Anterior cingulate cortex (tissue), 58 donors: Measurements from ENCODE around the gene TANGO2.

Source experiments
- DNase-seq, 58 donors: peaks; one replicate each; lab custom pipeline; 2025; lab: John Stamatoyannopoulos, UW

The TANGO2 gene

DNA sequence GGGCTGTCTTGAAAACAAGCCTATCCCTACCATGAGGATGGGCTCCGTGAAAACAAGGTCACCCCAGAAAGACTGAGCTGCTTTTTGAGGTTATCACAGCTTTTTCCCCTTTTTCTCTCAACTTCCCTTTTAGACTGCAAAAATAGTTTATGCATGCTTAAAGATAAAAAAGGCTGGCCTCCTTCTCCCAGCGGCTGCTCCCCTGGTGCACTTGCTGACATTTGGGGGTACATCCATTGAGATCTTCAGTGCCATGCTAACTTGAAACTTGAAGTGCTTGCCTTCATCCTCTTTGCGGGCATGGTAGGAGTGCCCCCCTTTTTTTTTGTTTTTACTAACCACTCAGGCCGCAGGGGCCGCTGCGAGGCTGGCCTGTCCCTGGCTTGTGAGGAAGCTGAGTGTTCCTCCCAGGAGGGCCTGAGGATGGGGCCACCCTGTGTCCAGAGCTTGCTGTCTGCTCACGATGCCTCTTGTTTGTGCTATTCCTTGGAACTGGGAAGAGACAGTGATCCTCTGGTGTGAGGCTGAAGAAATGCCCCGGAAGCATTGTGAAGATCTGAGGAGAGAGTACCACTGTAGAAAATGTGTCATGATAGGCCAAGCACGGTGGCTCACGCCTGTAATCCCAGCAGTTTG lies 2.2 kb downstream of the TANGO2 start:
- DNase-seq, result no peak

DNA sequence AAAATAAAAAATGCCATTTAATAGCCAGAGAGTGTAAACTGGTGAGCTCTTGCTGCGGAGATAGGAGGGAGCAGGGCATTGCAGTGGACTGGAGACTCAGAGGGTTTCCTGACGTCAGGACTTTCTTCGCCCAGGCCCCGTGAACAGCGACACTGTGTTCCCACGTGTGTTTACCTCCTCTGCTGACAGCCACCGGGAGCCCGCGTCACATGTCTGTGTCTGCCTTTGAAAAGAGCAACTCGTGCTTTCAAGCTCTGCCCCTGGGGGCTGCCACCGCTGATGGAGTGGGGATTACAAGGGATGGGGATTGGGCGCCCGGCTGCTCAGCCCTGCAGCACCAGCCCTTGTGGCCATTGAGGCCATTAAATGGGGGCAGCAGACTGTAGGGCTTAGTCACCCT lies 3.3 kb downstream of the TANGO2 start:
- peak in 8 of 58 donors; percentile 14 to 55 (median 29) for DNase-seq

DNA sequence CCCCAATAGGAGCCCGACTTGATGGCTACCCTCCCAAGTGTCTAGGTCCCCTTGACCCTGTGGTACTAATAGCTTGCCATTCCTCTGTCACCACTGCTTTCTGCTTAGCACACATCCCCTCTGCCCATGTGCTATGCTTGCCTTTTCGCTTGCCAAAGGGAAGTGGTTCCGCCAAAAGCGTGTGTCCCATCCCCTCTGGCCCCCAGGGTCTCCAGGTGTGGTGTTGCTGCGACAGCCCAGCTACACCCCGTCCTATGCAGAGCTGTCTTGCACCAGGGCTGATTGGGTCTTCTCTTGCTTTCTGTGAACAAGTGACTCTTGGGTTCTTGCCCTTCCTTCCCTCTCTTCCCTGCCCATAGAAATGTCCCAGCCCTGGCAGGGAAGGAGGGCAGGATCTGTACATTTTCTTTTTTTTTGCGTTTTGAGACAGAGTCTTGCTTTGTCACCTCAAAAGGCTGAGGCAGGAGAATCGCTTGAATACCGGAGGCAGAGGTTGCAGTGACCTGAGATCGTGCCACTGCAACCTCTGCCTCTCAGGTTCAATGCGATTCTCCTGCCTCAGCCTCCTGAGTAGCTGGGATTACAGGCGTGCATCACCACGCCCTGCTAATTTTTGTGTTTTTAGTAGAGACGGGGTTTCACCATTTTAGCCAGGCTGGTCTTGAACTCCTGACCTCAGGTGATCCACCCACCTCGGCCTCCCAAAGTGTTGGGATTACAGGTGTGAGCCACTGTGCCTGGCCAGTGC lies 3.9 kb downstream of the TANGO2 start:
- no peak for DNase-seq

DNA sequence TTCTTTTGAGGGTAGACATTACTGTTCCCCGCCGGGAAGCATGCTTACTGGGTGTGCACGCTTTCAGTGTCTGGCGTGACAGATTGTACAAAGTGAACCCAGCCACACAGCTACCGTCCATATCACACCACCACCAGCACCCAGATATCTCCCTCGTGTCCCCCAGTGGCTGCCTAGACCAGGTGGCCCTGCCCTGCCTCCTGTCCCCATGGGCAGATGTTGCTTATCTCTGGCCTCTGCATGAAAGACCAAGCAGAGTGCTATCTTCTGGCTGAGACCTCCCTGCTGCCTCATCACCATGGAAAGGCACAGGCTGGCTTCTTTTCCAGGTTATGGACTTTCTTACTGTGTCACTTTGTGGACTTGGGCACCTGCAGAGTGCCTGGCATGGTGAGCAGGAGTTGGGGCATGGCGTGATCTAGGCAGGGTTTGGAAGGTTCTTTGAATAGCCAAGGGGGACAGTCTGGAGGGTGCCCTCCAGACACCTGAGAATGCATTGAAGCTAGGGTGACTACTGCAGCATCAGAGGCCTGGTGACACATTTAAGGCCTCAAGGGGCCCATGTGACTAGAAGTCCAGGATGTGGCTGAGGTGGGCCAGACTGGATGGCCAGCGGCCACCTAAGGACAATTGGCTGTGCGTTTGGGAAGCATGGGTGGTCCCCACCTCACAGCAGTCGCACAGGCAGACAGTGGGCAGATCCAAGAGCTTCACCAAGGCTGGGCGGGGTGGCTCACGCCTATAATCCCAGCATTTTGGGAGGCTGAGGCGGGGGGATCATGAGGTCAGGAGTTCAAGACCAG lies 4.7 kb downstream of the TANGO2 start:
- no peak for DNase-seq

DNA sequence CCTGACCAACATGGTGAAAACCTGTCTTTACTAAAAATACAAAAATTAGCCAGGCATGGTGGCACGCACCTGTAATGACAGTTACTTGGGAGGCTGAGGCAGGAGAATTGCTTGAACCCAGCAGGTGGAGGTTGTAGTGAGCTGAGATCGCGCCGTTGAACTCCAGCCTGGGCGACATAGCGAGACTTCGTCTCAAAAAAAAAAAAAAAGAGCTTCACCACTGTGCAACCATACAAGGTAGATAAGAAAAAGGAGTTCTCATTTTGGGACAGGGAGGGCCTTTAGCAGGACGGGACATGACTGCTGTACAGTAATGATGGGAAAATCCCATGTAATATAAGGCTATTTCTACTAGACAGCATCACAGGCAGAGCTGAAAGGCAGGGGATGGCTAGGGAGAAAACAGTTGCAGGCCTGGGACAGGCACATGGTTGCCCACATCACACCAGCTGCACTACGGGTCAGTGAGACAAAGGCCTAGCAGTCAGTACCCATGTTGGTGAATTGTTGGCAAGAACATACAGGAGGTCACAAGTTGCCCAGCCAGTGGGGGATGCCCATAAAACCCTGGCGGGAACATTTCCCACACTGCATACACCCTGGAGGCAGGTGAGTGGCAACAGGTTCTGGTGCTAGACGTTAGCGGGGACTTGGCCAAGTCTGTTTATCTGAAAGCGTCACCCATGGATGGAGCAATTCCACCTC lies 5.4 kb downstream of the TANGO2 start:
- peak in 19 of 58 donors; percentile 12 to 65 (median 31) for DNase-seq

DNA sequence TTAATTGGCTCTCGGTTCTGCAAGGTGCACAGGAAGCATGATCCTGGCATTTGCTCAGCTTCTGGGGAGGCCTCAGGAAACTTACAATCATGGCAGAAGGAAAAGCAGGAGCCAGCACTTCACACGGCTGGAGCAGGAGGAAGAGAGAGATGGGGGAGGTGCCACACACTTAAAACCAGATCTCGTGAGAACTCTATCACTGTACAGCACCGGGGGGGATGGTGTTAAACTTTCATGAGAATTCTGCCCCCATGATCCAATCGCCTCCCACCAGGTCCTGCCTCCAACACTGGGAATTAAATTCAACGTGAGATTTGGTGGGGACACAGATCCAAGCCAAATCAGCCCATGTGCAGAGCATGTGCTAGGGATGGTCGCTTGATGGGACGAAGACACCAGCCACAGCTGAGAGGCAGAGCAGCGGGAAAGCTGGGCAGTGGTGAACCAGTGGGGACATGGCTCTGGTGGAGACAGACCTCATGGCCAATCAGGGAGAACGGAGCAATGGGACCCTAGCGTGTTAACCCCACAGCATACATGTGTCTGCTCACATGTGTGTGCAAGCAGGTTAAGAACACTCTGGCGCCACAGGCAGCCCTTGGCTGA lies 6.2 kb downstream of the TANGO2 start:
- DNase-seq, result no peak

DNA sequence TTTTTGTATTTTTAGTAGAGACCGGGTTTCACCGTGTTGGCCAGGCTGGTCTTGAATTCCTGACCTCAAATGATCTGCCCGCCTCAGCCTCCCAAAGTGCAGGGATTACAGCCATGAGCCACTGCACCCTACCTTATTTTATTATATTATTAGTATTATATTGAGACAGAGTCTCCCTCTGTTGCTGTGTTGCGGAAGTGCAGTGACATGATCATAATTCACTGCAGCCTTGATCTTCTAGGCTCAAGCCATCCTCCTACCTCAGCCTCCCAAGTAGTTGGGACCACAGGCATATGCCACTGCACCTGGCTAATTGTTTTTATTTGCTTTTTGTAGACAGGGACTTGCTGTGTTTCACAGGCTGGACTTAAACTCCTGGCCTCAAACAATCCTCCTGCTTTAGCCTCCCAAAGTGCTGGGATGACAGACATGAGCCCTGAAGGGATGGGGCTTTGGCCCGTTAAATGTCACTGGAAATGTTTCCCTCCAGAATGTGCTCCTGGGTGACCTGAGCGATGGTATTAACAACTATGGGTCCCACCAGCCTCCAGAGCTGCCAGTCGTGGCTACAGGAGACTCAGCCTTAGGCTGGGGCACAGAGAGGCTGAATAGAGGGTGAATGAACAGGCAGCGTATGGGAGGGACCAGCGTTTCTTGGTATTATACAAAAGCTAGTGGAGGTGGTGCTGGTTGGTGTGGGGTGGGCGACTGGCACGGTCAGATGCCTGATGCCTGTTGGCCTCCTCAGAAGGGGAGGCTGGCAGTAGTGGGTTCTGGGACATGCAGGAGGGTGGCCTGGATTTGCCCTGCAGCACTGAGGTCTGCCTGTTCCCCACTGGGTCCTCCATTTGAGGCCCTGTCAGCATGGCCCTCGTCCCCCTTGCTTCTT lies 7.3 kb downstream of the TANGO2 start:
- DNase-seq, result no peak

DNA sequence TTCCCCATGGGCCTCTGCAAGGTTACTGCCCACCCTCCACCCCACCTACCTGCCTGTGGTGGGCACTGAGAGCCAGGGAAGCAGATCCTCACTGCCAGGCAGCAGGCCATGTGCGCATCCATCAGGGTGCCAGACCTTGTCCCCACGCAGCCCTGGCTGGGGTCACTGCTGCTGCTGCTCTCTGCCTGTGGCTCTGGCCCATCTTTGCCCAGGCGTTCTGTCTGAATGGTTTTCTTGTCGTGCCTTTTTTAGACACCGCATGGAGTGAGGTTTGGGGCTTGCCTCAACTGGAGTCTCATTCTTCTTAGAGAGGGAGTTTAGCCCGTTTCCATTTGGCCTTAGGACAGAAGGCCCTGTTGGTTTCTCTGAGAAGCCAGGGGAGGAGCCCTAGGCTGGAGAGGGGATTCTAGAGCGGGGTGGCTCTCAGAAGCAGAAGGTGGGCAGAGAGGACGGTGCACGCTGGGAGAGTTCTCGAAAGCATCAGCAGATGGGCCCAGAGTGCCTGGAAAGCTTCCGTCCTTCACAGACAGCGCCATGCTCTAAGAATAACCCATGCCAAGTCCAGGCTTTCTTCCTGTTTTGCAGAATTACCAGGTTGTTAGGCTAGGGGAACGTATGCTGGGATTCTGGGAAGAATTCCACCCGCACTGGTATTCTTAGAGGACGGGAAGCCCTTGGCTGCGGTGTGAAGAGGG lies 8.1 kb downstream of the TANGO2 start:
- peak in 42 of 58 donors; percentile 8 to 77 (median 36) for DNase-seq

DNA sequence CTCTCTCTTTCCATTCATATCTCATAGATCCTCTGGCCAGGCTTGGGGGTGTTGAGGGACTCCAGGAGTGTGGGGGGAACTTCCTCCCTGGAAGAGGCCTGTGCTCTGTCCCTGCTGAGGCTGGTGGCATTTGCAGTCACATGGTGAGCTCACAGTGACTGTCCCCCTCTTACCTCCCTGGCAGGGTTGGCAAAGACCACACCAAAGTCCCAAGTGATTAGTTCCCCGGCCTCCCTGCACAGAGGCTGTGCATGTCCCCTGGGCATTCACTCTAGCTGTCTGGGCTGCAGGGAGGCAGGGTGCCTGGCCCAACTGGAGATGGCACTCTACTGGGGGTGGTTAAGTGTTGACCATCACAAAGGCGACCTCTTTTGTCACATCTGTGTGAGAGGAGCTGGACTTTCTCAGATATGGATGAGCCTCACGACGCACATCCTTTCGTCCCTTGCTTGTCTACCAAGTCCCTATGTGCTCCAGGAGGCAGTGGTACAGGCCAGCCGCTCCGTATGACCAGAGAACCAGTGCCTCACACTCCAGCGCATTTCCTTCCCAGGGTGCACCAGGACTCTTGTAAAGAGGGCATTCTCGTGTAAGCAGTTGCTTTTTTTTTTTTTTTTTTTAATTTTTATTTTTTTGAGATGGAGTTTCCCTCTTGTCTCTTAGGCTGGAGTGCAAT lies 8.8 kb downstream of the TANGO2 start:
- DNase-seq, result no peak

DNA sequence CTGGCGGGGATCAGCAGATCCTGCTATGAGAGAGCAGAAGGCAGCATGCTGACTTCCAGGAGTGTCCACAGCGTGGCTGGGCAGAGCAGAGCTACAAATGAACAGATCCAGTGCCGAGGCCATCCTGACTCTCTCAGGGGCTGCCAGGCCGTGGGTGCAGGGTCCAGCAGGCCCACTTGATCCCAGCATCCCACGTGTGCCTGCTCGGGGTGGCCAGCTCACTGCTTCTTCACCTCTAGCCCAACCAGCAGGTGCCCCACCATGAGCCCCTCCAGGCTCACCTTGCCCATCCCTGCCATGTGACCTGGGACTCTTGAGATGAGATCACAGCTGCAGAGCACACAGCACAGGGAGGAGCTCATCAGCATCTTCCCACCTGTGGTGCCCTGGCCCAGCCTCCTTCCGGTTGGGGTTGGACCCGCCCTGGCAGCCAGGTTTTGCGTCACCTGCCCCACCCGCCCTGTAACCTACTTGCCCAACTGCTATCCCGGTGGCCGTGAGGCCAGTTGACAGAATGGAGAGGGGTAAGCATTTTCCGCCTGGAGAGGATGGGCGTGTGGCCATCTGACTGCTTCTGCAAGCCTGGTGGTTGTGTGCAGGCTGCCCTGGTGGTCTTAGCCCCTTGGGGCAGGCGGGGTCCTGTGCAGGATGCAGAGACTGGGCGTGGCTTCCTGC lies 11.0 kb downstream of the TANGO2 start:
- DNase-seq, result no peak

DNA sequence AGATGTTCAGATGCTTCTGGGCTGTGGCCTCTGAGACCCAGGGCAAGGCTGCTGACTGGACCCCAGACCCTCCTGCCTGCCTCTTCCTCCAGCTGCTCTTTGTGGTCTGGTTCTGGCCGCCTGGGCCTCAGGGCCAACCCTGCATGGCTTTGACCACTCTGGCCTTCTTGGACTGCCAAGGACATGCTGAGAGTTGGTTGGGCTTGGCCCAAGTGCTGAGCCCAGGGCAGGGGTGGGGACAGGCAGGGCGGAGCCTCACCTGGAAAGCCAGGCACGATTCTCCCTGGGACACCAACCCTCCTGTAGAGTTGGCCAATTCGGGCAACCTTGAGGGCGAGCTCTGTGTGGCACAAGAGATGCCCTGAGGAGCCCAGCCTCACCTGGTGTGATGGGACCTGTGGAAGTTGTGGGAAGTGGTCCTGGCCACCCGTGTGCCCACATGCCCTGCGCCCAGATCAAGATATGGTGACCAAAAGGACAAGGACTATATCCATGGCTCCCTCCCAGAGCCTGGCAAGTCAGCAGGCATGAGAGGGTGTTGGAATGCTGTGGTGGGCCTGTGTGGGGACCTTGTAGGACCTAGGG lies 11.6 kb downstream of the TANGO2 start:
- no peak for DNase-seq

DNA sequence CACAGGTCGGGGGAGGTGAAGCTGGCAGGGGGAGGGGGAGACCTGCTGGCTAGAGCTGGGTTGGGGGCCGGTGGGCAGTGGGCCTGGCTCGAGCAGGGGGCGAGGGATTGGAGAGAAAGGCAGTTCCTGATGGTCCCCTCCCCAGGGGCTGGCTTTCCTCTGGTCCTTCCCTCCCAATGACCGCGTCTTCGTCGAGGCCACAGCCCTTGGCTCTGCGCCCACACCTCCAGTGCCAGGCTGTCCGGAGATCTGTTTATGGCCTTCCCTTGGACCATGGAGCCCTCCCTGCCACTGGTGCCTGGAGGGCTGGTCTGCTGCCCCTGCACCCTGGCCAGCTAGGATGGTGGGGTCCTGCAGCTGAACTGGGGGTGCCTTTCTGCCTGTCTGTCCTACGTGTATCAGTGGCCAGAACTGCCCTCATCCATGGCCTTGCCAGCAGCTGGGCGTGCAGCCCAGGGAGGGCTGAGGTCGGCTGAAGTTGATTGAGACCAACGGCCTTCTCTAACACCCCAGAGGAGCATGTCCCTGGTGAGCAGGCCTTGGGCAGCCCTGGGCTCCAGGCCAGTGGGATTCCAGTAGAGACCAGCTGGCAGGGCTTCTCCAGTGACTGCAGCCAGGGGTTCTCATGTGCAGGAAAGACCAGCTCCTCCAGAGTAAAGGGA lies 12.3 kb downstream of the TANGO2 start:
- DNase-seq, result peak in 46 of 58 donors; percentile 13 to 76 (median 50)

DNA sequence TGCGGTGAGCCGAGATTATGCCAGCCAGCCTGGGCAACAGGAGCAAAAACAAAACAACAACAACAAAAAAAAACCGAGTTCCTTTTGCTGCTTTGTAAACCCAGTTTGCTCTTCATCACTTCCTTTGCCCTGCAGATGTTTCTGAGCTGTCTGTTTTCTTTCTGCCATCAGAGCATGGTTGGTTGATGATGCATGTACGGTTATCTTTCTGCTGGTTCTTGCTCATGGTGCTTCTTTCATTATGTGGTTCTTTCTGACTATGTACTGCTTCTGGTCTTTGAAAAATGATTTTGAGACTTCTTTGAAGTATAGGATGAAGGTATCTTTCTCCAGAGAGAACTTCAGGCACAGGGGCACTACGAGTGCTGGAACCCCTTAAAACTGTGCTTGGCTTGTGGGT lies 13.2 kb downstream of the TANGO2 start:
- DNase-seq, result no peak

DNA sequence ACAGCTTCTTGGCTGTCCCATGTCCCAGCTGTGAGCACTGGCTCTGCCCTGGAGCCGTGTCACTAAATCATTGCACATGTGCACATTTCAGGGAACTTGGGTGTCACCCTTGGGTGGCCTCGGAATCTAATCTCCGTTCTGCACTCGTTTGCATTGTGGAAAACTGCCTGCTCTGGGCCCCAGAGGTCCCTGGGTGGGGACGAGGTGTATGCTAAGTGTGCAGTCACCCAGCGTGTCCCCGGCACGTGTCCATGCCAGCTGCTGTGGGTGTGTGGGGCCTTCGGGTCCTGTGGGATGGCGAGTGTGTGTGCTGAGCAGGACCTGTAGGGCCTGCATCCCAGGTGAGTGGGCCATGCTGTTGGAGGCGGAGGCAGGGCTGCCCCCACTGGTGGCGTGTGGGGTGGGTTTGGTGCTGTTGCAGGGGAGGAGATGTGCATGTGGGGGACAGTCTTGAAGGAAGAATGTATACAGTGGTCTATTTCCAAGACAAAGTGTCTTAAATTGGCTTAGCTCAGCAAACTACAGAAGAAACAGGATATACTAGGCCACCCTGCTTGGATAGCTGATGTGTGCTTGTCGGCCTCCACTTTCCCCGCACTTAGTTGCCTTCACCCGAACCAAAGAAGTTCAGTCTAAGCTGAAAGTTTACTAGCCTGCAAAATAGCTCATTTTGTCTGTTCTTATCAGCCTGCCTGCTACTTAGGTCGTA lies 14.6 kb downstream of the TANGO2 start:
- no peak for DNase-seq

DNA sequence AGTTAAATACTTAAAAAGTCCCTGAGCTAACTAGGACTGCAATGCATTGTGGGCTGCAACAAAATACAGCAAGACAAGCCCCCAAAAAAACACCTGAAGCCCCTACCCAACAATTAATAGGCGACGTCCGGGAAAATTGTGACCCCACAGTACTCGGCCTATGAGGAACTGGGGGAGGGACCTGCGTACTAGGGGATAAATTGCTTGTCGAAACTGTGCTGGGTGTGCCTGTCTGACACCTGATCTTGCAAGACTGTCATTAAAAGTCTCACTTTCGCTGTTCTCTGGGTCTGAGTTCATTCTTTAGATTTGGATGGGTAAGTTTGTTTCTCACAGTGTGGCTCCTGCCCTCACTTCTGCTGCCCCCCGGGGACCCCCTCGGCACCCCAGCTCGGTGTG lies 15.2 kb downstream of the TANGO2 start:
- no peak for DNase-seq
